ENCODE measurements around the gene CHRNB1.
A peak's percentile ranks its signal among the peaks of the same experiment; 100 is the strongest.

CHRNB1 gene

GRCh38 chr17:7415784-7416183, 29.1 kb upstream of the CHRNB1 start:
- no peak for DNase-seq

GRCh38 chr17:7416323-7416722, 28.5 kb upstream of the CHRNB1 start:
- DNase-seq = no peak

- DNase-seq = no peak
Observed at GRCh38 chr17:7417056-7417655, 27.7 kb upstream of the CHRNB1 start.

GRCh38 chr17:7418472-7419152, 26.2 kb upstream of the CHRNB1 start:
- DNase-seq = no peak

- DNase-seq = no peak
Observed at GRCh38 chr17:7419819-7420610, 24.8 kb upstream of the CHRNB1 start, which contains the start of gene SPEM1. Gene SPEM1, plus strand, starts transcription at chr17:7420324. Its CDS starts 61 bp downstream, at chr17:7420385.

- DNase-seq = no peak
Observed at GRCh38 chr17:7421186-7421585, 23.7 kb upstream of the CHRNB1 start.

GRCh38 chr17:7423679-7424078, 21.2 kb upstream of the CHRNB1 start:
- DNase-seq = no peak

- no peak for DNase-seq
Observed at GRCh38 chr17:7425316-7425715, 19.5 kb upstream of the CHRNB1 start, which contains the start of gene SPEM2. Gene SPEM2, plus strand, starts transcription at chr17:7425616. Its CDS starts 73 bp downstream, at chr17:7425689.

GRCh38 chr17:7425756-7426155, 19.1 kb upstream of the CHRNB1 start:
- DNase-seq = no peak

GRCh38 chr17:7426203-7426863, 18.5 kb upstream of the CHRNB1 start:
- DNase-seq = no peak

- DNase-seq = no peak
Observed at GRCh38 chr17:7426896-7427489, 17.9 kb upstream of the CHRNB1 start.

- DNase-seq = no peak
Observed at GRCh38 chr17:7427549-7427948, 17.3 kb upstream of the CHRNB1 start.

GRCh38 chr17:7428557-7428956, 16.3 kb upstream of the CHRNB1 start, which contains the start of gene SPEM3:
Gene SPEM3, plus strand, starts transcription at chr17:7428857. Its CDS starts 46 bp downstream, at chr17:7428903.
- DNase-seq = no peak

GRCh38 chr17:7429722-7430121, 15.1 kb upstream of the CHRNB1 start:
- DNase-seq = no peak

- DNase-seq = no peak
Observed at GRCh38 chr17:7431231-7431630, 13.6 kb upstream of the CHRNB1 start.

GRCh38 chr17:7432296-7432695, 12.6 kb upstream of the CHRNB1 start:
- DNase-seq = no peak

- DNase-seq = peak; percentile 36
Observed at GRCh38 chr17:7435676-7436555, 8.9 kb upstream of the CHRNB1 start.

GRCh38 chr17:7436556-7437368, 8.1 kb upstream of the CHRNB1 start:
- peak; percentile 68 for DNase-seq

GRCh38 chr17:7437369-7437863, 7.4 kb upstream of the CHRNB1 start:
- no peak for DNase-seq

- peak; percentile 27 for DNase-seq
Observed at GRCh38 chr17:7437950-7438614, 6.8 kb upstream of the CHRNB1 start.
